ENCODE measurements around the gene VASN. TPM values are rescaled to one million over a fixed set of nuclear protein-coding genes. Genes with fewer than 3 reads are reported as not detected.
"Not testable (repeated sequence)": the region's sequence is repeated elsewhere in the genome, so short reads cannot be mapped to it uniquely, and the experiment has no call there.

VASN gene
- total RNA-seq, 2 donors from 2014 or later = 10.4 to 12.1 TPM

GRCh38 chr16:4332623-4333307 lies 38.9 kb upstream of the VASN start:
- Histone ChIP-seq H3K4me1 (ENCODE audit: control insufficient read depth, insufficient read depth, low read length) (peaks cover 3% of the 10 kb centered on the region), H3K27me3 (ENCODE audit: control insufficient read depth, insufficient read depth, low read length, poor library complexity, severe bottlenecking) (no peaks in the 10 kb centered on the region), H3K4me3 (ENCODE audit: low read length) (no peak overlapping the region), H3K27ac (ENCODE audit: low read depth, low read length) (no peak overlapping the region), H3K9ac (ENCODE audit: extremely low read depth, low read length, poor library complexity, severe bottlenecking) (no peak overlapping the region), H3K36me3 (ENCODE audit: control insufficient read depth, insufficient read depth, low read length) (no peaks in the 10 kb centered on the region), H3K9me3 (ENCODE audit: control insufficient read depth, low read length) (no peaks in the 10 kb centered on the region)
- Mint-ChIP-seq H3K27ac (no peak overlapping the region), H3K9me3 (no peaks in the 10 kb centered on the region), H3K27me3 (ENCODE audit: insufficient read depth) (no peaks in the 10 kb centered on the region), H3K4me3 (no peak overlapping the region), H3K4me1 (peaks cover 4% of the 10 kb centered on the region), H3K36me3 (ENCODE audit: low read depth) (peaks cover 4% of the 10 kb centered on the region)
- 94% methylated on average over 19 of the region's 19 CpGs for WGBS, 2 experiments (ENCODE audit: insufficient coverage in 1 of 2, insufficient read length in 1 of 2)
- DNase-seq = no peak
- no peak for TF ChIP-seq CTCF (conservative IDR thresholded peaks at IDR 0.05)

GRCh38 chr16:4333308-4333638 lies 38.4 kb upstream of the VASN start:
- no peak overlapping the region for H3K4me3 ChIP-seq (ENCODE audit: low read length)
- Mint-ChIP-seq H3K36me3 (ENCODE audit: low read depth) (peaks cover 4% of the 10 kb centered on the region), H3K27me3 (ENCODE audit: insufficient read depth) (no peaks in the 10 kb centered on the region), H3K27ac (no peak overlapping the region), H3K4me3 (no peak overlapping the region), H3K4me1 (peaks cover 4% of the 10 kb centered on the region), H3K9me3 (no peaks in the 10 kb centered on the region)
- H3K27me3 ChIP-seq (ENCODE audit: control insufficient read depth, insufficient read depth, low read length, poor library complexity, severe bottlenecking) = no peaks in the 10 kb centered on the region
- H3K9me3 ChIP-seq (ENCODE audit: control insufficient read depth, low read length) = no peaks in the 10 kb centered on the region
- peaks cover 3% of the 10 kb centered on the region for H3K4me1 ChIP-seq (ENCODE audit: control insufficient read depth, insufficient read depth, low read length)
- no peak for DNase-seq
- H3K27ac ChIP-seq (ENCODE audit: low read depth, low read length) = no peak overlapping the region
- WGBS, 2 experiments (ENCODE audit: insufficient coverage in 1 of 2, insufficient read length in 1 of 2) = 92 to 98% methylated on average over 8 to 9 of the region's 9 CpGs
- no peak for TF ChIP-seq CTCF (conservative IDR thresholded peaks at IDR 0.05)
- no peak overlapping the region for H3K9ac ChIP-seq (ENCODE audit: extremely low read depth, low read length, poor library complexity, severe bottlenecking)
- H3K36me3 ChIP-seq (ENCODE audit: control insufficient read depth, insufficient read depth, low read length) = no peaks in the 10 kb centered on the region

DNA sequence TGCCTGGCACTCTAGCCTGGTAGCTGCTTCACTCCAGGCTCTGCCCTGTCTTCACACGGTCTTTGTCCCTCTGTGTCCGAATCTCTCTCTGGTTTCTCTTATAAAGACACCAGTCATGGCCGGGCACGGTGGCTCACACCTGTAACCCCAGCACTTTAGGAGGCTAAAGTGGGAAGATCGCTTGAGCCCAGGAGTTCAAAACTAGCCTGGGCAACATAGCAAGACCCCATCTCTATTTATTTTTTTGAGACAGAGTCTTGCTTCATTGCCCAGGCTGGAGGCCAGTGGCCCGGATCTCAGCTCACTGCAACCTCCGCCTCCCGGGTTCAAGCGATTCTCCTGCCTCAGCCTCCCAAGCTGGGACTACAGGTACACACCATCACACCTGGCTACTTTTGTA lies 37.9 kb upstream of the VASN start:
- not testable (repeated sequence) for H3K36me3 Mint-ChIP-seq (ENCODE audit: low read depth); H3K27ac Mint-ChIP-seq; H3K9ac ChIP-seq (ENCODE audit: extremely low read depth, low read length, poor library complexity, severe bottlenecking); H3K4me3 ChIP-seq (ENCODE audit: low read length); H3K9me3 ChIP-seq (ENCODE audit: control insufficient read depth, low read length); H3K9me3 Mint-ChIP-seq; H3K4me1 Mint-ChIP-seq; DNase-seq; H3K27ac ChIP-seq (ENCODE audit: low read depth, low read length); H3K36me3 ChIP-seq (ENCODE audit: control insufficient read depth, insufficient read depth, low read length); H3K4me3 Mint-ChIP-seq; H3K4me1 ChIP-seq (ENCODE audit: control insufficient read depth, insufficient read depth, low read length); H3K27me3 ChIP-seq (ENCODE audit: control insufficient read depth, insufficient read depth, low read length, poor library complexity, severe bottlenecking); H3K27me3 Mint-ChIP-seq (ENCODE audit: insufficient read depth)
- 83 to 91% methylated on average over 7 to 9 of the region's 9 CpGs for WGBS, 2 experiments (ENCODE audit: insufficient coverage in 1 of 2, insufficient read length in 1 of 2)
